ENCODE data around the gene EWSR1.

- no peak for TF ChIP-seq CTCF (IDR thresholded peaks at IDR 0.05; ENCODE audit: low read depth, low read length, poor library complexity, severe bottlenecking)
- TF ChIP-seq EZH2phosphoT487 (IDR thresholded peaks at IDR 0.05; ENCODE audit: borderline replicate concordance, low read length): no peak
Observed at GRCh38 chr22:29305836-29306174, 37.7 kb downstream of the EWSR1 start.
